Germinal center (tissue), 1 donor: ENCODE measurements around the gene KATNAL2.
A peak's percentile ranks its signal among the peaks of the same experiment; 100 is the strongest.
"Not testable (repeated sequence)": the region's sequence is repeated elsewhere in the genome, so short reads cannot be mapped to it uniquely, and the experiment has no call there.

Experiments
- DNase-seq: peaks from one replicate; pipeline ENCODE4 v3.0.0; 2012; ENCODE audit warnings: mixed read lengths, low spot score

The KATNAL2 gene

DNA sequence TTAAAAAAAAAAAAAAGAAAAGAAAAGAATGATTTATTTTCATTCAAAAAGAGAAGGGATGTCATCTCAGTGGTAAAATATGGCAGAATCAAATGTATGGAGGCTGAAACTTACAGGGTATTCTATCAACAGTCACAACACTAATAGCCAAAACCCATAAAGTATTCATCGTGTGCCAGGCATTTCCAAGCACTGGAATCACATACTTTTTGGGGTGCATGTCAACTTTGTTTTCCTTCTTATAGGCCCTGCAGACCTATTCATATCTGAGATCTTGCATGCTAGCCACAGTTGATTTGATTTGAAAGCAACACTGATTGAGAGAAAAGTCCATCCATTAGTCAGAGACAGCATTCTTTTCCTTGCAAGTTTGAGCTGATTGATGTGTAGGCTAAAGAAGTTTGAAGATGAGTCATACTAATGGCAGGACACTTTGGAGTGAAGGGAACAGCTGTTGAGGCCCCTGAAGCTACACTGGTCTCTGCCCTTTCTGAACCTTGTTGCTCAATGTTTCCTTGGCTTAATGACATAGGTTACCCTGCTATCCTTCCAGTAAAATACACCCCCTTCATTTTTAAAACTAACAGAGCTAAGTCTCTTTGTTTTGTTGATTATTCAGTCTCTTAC is 22.0 kb downstream of the KATNAL2 start:
- no peak for DNase-seq

DNA sequence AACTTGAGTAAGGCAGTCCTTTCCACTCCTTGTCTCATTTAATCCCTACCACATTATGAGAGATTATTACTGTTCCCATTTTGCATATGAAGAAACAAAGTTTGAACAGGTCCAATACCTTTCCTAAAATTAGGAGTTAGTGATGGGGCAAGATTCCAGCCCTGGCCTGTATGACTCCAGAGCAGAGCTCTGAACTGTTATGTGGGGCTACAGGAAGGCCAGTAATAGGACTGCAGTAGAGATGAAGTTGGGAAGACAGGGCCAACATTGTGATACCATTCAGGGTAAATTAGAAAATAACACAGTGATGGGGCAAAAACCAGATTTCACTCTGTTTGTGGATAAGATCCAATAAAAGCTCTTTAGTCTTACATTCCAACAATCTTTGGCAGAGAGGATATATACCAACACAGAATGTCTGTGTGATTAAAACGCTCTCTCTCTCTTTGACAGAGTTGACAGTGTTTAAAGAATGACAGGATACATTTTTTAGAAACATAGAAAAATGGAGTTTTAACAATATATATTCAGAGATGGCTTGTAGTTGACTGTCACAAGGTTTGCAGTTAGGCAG is 22.7 kb downstream of the KATNAL2 start:
- no peak for DNase-seq

DNA sequence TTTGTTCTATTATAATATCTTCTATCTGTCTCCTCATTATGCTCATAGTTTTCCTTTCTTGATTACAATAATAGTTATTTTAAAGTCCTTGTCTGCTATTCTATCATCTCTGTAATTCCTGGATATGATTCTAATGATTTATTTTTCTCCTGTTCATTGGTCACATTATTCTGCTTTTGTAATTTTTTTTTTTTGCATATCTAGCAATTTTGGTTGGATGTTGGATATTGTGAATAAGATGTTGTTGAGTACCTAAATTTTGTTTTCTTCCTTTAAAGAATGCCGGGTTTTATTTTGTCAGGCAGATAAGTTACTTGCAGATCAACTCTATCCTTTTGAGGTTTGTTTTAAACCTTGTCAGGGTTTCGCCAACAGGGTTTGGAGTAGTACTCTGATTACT is 25.2 kb downstream of the KATNAL2 start:
- no peak for DNase-seq

DNA sequence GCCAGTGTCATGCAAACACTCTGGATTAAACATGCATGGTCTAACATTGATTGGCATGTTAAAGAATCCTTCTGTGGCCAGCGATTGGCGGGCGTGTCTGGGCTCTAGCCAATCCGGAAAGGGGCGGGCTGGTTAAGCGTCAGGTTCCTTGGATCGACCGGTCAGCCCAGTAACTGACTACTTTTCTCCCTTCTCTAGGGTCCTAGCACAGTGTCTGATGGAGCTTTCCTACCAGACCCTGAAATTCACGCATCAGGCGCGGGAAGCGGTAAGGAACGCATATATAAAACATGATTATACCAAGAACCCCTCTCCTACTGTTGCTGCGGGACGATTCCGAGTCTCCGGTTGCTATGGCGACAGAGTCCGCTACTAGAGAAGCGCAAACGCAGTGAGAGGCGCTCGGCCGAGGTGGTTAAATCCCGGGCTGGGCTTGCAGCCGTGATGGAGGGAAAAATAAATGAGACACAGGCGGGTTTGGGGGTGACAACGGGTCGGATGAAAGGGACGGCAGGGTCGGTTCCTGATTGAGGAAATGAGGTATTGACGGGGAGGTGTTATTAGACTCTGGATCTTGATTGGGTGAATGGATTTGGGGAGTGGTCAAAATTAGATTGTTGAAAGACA is 29.4 kb downstream of the KATNAL2 start:
- peak; percentile 89 for DNase-seq

DNA sequence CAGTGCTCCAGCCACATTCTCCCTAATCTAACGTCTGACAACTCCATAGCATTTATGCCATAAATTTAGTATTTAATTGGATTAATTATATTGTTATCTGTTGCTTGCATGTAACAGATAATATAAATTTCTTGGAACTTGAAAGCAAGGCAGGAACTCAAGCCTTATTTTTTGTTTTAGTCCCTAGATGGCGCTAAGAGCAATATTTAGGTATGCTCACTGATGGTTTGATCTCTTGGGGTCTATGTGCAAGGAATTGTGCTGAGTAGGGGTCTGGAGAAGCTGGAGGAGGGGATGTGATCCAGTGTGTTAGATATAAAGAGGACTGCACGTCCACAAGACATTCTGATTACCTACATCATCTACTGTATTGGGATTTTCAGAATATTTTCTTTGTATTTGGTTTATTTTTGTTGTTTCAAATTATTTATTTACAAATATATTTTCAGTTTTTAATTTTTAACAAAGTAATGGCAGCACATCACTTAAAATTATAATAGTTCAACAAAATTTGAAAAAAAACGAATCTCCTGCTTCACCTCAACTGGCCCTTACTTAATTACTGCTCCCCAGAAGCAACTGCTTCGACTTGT is 32.8 kb downstream of the KATNAL2 start:
- peak; percentile 34 for DNase-seq

DNA sequence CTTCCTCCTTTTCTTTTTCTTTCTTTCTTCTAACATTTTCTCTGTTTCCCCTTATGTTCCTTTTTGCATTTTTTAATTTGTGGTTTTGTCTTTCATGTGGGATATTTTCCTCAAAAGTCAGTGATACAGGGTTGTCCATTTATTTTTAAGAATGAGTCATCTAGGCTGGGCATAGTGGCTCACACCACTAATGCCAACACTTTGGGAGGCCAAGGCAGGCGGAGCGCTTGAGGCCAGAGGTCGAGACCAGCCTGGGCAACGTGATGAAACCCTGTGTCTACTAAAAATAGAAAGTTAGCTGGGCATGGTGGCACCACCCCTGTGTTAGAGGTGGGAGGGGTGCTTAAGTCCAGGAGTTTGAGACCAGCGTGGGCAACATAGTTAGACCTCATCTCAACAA is 35.8 kb downstream of the KATNAL2 start:
- DNase-seq: no peak

DNA sequence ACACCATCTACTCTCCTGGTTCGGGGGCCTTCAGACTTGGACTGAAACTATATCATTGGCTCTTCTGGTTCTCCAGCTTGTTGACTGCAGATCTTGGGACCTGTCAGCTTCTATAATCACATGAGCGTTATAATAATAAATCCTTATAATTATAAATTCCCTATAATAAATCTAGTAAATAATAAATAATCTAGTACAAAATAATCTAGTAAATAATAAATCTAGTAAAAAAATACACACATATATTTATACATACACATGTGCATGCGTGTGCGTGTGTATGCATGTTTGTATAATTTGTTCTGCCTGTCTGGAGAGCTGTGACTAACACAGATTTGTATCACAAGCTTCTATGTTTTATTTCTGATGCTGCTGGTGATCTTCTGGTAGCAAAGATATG is 40.8 kb downstream of the KATNAL2 start:
- no peak for DNase-seq

DNA sequence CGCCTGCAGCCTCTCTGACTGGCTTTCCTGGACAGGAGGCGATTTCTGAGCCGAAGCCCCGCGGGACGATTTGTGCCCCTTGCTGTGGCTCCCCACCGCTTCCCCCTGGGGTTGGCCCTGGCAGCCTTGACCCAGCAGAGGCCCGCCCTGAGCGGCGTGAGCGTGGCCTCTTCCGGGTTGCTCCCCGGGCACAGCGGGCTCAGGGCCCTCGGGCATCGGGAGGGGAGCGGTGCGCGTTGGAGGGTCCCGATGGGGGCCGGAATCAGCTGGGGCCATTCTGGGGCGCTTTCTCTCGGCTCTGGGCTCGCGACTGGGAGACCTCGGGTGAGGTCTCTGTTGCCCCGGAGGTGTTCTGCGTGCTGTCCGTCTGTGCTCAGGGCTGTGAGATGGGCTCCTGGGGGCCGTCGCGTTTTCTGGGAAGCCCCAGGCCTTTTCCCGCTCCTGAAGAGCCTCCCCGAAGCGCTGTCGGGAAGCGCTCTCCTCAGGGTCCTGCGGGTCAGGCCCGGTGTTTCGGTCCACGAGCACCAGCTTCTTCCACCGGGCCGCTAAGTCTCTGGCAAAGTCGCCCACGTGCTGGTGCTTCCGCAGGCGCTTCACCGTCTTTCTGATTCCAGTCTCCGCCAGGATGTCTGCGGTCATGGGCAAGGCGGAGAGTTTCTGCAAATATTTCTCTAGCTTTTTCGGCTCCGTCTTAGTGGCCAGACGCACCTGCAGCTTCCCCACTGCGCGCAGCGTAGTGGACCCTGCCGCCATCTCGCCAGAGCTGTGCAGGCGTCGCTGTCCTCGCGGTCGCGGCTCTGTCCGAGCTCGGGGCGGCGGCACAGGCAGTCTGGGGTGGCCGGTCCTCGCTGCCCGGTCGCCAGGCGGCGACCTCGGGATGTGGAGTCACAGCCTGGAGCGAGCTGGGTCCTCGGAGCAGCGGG is 46.5 kb downstream of the KATNAL2 start:
- not testable (repeated sequence) for DNase-seq

DNA sequence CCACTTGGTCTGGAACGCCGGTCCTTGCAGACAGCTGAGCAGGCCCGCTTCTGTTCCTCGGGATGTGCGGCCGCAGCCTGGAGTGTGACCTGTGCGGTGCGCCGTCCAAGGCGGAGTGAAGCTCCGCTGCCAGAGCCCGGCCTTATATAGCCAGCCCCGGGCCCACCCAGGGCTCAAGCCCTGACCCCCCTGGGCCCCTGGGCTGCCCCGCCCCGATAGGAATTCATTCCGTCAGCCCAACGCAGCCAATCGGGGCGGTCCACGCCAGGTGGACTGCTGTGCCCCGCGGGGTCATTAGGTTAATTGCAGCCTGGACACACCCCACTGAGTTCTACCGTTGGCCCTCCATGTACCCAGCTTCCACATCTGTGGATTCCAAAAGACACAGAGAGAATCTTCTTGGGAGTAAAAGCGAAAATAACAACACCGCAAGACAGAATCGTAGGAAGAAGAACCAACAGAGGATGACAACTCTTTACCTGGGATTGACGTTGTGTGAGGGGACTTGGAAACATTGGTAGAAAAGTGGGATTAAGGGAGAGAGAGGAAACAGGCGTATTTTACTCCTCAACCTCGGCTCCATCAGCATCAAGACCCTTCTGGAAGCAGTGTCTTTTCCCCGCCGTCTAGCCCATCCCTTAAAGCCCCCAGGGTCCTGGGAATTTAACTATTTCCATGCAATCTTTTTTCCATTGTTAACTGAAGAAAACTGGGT is 47.3 kb downstream of the KATNAL2 start:
- not testable (repeated sequence) for DNase-seq

DNA sequence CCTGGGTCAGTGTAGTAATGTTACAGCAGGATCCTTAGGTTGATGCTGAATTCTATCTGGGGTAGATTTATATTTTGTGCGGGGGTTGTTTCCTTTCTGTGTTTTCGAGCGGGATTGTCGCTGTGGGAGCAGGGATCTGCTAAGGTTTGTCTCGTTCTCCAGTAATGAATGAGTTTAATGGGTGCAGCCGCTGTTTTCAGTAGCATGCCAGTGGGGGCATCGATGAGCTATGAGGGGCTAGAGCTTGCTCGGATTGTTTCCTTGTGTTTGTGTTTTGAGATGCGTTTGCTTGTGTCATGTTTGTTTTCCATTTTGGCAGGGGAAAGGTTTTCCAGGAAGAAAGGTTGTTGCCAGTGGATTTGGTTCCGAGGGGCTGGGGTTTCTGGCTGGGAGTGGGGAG is 48.9 kb downstream of the KATNAL2 start:
- not testable (repeated sequence) for DNase-seq

DNA sequence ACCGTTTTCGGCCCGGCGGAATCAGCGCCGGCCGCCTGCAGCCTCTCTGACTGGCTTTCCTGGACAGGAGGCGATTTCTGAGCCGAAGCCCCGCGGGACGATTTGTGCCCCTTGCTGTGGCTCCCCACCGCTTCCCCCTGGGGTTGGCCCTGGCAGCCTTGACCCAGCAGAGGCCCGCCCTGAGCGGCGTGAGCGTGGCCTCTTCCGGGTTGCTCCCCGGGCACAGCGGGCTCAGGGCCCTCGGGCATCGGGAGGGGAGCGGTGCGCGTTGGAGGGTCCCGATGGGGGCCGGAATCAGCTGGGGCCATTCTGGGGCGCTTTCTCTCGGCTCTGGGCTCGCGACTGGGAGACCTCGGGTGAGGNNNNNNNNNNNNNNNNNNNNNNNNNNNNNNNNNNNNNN is 52.1 kb downstream of the KATNAL2 start:
- DNase-seq: not testable (repeated sequence)

DNA sequence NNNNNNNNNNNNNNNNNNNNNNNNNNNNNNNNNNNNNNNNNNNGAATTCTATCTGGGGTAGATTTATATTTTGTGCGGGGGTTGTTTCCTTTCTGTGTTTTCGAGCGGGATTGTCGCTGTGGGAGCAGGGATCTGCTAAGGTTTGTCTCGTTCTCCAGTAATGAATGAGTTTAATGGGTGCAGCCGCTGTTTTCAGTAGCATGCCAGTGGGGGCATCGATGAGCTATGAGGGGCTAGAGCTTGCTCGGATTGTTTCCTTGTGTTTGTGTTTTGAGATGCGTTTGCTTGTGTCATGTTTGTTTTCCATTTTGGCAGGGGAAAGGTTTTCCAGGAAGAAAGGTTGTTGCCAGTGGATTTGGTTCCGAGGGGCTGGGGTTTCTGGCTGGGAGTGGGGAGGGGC is 102.5 kb downstream of the KATNAL2 start:
- DNase-seq: not testable (repeated sequence)

DNA sequence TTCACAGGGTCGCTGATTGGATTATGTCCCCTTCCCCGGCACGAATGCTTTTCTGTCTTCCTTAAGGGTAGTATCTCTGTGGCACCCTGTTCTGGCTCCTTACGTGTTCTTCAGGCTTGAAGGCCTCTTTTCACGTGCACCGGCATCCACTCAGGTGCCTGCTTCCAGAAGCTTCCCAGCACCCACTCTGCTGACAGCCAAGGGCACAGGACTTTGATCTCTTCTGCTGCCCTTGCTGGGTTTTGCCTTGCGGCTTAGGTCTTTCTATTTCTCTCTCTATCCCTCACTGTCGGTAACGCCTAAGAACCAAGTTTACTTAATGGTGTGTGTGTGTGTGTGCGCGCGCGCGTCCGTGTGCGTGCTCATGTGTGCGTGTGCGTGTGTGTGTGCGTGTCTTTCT is 103.4 kb downstream of the KATNAL2 start:
- DNase-seq: not testable (repeated sequence)

DNA sequence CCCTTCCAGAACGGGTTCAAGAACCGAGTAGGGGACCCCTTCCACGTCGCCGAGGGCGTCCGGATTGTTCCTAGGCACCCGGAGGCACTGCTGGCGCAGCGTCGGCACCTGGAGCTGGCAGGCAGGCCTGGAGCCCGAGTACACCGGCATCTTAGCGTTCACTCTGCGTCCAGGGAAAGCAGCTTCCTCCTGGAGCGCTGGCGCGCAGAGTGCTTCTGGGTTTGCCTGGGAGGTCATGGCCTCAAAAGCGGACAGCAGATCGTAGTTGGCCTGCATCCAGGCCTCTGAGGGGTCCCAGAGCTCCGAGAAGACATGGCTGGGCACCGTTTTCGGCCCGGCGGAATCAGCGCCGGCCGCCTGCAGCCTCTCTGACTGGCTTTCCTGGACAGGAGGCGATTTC is 105.4 kb downstream of the KATNAL2 start:
- not testable (repeated sequence) for DNase-seq

DNA sequence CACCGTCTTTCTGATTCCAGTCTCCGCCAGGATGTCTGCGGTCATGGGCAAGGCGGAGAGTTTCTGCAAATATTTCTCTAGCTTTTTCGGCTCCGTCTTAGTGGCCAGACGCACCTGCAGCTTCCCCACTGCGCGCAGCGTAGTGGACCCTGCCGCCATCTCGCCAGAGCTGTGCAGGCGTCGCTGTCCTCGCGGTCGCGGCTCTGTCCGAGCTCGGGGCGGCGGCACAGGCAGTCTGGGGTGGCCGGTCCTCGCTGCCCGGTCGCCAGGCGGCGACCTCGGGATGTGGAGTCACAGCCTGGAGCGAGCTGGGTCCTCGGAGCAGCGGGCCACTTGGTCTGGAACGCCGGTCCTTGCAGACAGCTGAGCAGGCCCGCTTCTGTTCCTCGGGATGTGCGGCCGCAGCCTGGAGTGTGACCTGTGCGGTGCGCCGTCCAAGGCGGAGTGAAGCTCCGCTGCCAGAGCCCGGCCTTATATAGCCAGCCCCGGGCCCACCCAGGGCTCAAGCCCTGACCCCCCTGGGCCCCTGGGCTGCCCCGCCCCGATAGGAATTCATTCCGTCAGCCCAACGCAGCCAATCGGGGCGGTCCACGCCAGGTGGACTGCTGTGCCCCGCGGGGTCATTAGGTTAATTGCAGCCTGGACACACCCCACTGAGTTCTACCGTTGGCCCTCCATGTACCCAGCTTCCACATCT is 106.5 kb downstream of the KATNAL2 start:
- not testable (repeated sequence) for DNase-seq

DNA sequence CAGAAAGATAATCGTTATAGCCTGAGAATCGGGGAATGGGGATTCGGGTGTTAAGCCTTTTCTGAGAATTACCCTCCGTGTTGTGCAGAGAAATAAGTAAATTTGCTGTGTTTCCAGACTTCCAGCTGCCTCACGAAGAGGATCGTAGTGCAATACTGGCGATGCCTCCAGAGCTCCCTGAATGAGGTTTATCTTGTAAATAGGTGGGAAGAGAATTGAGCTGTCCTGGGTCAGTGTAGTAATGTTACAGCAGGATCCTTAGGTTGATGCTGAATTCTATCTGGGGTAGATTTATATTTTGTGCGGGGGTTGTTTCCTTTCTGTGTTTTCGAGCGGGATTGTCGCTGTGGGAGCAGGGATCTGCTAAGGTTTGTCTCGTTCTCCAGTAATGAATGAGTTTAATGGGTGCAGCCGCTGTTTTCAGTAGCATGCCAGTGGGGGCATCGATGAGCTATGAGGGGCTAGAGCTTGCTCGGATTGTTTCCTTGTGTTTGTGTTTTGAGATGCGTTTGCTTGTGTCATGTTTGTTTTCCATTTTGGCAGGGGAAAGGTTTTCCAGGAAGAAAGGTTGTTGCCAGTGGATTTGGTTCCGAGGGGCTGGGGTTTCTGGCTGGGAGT is 108.3 kb downstream of the KATNAL2 start:
- DNase-seq: not testable (repeated sequence)

DNA sequence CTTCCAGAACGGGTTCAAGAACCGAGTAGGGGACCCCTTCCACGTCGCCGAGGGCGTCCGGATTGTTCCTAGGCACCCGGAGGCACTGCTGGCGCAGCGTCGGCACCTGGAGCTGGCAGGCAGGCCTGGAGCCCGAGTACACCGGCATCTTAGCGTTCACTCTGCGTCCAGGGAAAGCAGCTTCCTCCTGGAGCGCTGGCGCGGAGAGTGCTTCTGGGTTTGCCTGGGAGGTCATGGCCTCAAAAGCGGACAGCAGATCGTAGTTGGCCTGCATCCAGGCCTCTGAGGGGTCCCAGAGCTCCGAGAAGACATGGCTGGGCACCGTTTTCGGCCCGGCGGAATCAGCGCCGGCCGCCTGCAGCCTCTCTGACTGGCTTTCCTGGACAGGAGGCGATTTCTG is 111.3 kb downstream of the KATNAL2 start:
- not testable (repeated sequence) for DNase-seq

DNA sequence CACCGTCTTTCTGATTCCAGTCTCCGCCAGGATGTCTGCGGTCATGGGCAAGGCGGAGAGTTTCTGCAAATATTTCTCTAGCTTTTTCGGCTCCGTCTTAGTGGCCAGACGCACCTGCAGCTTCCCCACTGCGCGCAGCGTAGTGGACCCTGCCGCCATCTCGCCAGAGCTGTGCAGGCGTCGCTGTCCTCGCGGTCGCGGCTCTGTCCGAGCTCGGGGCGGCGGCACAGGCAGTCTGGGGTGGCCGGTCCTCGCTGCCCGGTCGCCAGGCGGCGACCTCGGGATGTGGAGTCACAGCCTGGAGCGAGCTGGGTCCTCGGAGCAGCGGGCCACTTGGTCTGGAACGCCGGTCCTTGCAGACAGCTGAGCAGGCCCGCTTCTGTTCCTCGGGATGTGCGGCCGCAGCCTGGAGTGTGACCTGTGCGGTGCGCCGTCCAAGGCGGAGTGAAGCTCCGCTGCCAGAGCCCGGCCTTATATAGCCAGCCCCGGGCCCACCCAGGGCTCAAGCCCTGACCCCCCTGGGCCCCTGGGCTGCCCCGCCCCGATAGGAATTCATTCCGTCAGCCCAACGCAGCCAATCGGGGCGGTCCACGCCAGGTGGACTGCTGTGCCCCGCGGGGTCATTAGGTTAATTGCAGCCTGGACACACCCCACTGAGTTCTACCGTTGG is 112.4 kb downstream of the KATNAL2 start:
- DNase-seq: not testable (repeated sequence)

DNA sequence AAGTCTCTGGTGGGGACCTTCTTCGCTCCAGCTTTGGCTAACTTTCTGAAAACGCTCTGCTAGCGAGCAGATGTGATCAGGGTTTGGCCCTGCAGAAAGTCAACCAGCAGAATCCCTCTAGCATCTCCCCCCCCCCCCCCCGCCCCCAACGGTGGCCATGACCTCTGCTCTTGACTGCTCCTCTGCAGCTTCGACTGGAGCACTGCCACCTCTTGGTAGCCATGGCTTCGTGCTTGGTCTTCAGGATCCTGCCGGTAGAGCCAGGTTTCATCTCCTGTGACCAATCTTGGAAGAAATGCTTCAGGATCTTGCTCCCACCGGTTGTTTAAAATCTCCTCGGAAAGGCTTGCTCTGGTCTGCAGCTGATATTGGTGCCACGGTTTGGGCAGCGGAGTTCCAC is 113.5 kb downstream of the KATNAL2 start:
- not testable (repeated sequence) for DNase-seq

DNA sequence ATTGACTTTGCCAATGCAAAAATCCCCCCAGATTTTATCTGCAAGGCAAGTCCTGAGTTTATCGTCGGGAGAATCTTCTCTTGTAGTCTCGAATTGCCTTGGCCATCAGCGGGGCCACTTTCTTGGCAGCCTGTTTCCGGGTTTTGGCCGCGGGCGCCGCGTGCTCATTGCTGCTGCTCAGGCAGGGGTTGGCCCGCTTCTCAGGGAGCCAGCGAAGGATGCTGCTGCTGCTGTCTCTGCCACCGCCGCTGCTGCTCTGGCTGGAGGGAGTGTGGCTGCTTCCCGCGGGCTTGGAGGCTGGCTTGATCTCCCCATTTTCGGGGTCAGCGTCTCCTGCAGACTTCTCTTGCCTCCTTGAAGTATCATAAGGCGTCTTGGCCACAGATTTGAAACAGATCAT is 115.5 kb downstream of the KATNAL2 start:
- DNase-seq: no peak
